Right ventricle myocardium superior (tissue), 1 donor: ENCODE data around the gene MARK1. TPM values are rescaled to one million over a fixed set of nuclear protein-coding genes. Genes with fewer than 3 reads are reported as not detected.

Experiments
- ATAC-seq: fragments of 200-7000 bp; cut with Tn5 transposase; one replicate; pipeline ENCODE4 v1.9.1; 2020; ENCODE audit warnings: mild to moderate bottlenecking; ENCODE audit not compliant: poor library complexity
- DNase-seq: peaks from one replicate; pipeline ENCODE4 v3.0.0-alpha.2; 2020
- intact Hi-C: fragments of 100-400 bp; cut with DNase I; formaldehyde crosslinking; loops from one replicate; pipeline ENCODE4 v1.11.2; 2022
- total RNA-seq: library from RNA; stranded (reverse); fragmentation: NEBNext Ultra II Directional; extraction: Animal tissue kit (Norgen Biotek cat#: 25700); gene quantifications from one replicate; pipeline ENCODE4 v1.2.1, GENCODE V29; 2021
- donor health status: DM: no; HTN: yes; CAD: no; lungs with severe emphysema.

MARK1 gene
- total RNA-seq, 1 donor from 2014 or later, result 13.7 TPM

DNA sequence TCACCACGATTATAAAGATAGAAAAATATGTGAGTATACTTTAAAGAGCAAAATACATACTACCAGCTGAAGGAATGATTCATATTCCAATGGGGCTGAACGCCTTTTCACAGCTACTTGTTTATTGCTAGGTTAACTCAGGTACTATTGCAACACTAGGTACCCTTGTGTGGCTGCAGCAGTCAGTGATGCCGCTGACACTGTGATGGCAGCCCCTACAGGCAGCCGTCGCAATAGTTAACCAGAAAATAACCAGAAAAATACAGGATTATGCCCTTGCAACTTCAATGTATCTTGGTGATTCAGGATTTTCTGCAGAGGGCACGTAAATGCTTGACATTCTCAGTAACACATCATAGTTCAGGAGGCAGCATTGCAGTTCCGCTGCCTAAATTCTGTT lies 1.6 kb upstream of the MARK1 start:
- ATAC-seq, result no peak
- DNase-seq, result no peak
- intact Hi-C loops, result loop anchor here (10.0 kb wide), 1 partner anchor 231 kb away; no protein-coding TSS in a partner anchor

DNA sequence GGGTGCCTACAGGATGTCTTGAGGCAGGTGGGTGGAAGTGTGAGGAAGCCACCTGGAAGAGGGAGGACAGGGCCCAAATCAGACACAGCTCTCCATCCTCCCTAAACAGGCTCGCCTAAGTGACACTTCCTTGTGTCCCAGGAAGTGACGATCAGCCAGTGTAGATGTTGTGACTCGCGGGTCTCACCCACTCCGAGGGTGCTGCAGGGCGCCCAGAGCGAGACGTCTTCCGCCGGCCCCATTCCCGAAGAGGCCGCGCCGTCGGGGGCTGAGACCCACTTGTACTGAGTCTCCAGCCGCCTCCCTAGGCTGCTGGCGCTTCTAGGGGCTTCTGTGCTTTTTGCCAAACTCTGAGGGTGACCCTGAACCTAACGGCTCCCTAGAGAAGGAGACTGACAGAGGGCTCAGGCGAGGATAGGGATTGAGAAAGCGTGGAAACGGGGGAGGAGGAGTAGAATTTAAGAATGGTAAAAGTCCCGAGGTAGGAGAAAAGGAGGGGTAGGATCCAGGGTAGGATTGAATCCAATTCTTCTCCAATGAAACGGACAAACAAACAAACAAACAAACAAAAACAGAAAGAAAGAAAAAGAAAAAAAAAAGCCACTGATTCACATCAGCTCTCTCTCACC lies 543 bp upstream of the MARK1 start:
- intact Hi-C loops, result loop anchor here (10.0 kb wide), 1 partner anchor 233 kb away; no protein-coding TSS in a partner anchor
- DNase-seq (peak; percentile 61), ATAC-seq (peak; percentile 75)

DNA sequence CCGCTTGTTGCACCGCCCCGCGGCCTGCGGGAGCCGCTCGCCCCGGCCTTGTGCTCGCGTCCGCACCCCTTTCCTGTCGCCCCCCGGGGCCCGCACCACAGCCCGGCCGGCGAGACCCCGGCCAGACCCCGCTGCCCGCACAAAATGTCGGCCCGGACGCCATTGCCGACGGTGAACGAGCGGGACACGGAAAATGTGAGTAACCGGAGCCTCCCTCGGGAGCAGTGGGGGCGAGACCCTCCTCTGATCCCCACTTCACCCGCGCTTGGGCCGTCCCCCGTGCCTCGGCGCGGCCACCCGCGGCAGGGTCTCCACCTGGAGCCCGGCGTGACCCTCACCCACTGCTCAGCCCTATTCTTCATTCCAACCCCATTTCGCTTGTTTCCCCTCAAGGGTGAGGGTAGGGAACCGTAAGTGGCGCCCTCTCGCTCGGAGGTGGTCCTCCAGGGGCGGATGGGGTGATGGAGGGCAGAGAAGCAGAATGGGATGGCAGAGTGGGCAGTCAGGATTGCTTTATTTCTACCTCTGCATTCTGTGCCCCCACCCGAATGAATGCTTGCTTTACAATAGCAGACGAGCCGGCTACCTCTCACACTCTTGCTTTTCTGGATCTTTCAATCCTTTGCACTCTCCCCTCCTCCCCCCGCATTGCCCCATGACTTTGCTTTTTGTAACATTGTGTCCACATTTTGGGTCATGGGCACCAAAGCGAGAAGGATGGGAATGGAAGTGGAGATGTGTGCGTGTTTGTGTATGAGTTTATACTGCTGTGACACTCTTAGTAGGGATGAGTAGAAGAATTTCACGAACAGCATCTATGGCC lies 954 bp downstream of the MARK1 start:
- ATAC-seq (peak; percentile 8), DNase-seq (no peak)
- intact Hi-C loops, result loop anchor here (10.0 kb wide), 1 partner anchor 234 kb away; no protein-coding TSS in a partner anchor

DNA sequence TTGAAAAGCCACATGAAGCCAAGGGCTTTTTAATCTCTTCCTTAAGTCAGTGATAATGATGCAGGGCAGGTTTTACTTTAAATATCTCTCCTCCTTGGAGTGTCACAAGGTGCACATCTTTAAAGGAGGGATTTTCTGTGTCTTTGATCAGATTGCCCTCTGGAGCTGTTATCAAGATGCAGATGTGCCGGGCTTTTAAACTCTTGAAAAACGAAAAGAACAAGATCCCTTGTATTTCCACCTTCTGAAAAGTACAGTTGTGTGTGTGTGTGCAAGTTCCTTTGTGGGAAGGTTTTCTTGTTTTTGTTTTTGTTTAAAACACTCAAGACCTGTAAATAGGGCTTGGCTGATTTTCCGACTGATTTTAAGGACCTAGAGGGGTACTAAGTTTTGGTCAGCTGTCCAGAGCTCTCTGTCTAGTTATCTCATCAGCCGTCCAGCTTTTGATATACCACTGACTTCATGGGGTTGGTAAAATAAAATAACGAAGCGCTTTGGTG lies 1.6 kb downstream of the MARK1 start:
- intact Hi-C loops, result loop anchor here (10.0 kb wide), 1 partner anchor 235 kb away; no protein-coding TSS in a partner anchor
- no peak for DNase-seq
- ATAC-seq, result no peak

DNA sequence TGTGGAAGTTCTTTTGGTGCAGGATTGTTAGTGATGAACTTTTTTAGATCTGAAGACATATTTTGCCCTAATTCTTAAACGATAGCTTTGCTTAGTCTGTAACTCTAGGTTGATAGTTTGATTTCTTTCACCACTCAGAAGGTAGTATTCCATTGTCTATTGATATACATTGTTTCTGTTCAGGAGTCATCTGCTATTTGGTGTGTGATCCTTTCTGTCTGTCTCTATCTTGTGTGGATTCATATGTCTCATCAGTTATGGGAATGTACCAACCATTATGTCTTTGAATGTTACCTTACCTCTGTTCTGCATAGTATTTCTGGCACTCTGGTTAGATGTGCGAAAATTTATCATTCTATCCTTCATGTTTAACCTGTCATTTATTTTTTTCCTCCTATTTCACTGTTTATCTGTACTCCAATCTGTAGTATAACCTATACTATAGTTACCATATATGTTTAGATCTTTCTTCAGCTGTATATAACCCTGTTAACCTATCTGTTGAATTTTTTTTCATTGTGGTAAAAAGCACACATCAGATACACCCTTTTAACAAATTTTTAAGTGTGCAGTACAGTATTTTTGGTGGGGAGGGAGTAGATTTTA lies 5.7 kb downstream of the MARK1 start:
- DNase-seq (no peak), ATAC-seq (no peak)
- intact Hi-C loops, result no loop called here

DNA sequence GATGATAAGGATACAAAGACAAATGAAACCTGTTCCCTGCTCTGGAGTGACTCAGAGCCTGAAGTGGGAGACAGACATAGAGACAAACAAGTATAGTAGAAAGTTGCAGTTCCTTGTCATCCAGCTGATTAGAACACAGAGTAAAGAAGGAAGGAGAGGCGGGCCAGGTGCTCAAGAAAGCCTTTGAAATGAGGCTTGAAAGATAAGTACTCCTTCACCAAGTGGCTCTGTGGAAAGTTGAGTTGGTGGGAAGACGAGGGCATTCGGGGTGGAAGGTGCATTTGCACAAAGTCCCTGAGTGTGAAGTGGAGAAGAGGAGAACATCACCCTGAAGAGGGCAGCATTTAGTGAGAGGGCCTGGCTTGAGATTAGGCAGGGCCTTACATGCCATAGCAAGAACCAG lies 17.0 kb downstream of the MARK1 start:
- intact Hi-C loops, result no loop called here

DNA sequence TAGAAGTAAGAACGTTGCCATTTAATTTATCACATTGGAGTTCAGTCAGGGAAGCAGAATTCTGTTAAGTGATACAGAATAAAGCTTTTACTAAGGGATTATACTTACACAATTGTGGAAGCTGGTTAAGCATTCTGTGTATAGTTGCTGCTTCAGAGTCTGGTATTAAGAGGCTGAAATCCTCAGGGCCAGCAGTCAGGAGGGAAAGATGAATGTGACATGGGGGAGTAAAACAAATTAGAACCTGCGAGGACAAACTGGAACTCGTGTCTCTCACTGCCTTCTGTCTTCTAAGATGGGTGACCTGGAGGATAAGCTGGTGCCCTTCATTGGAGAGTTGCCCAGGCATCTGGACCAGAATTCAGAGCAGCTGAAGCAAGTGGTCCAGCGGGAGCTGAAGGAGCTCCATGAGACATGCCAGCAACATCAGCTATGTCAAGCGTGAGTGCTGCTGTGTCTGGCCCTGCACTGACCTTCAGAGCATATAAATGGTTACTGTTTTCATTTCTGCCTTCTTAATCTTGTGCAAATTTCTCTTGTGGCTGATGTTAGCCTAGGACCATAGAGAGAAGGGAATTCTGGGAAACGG lies 23.0 kb downstream of the MARK1 start:
- ATAC-seq, result peak; percentile 36
- DNase-seq, result no peak

More for the DNA sequence above, 17.0 kb downstream of the MARK1 start:
- ATAC-seq, result no peak
- DNase-seq, result no peak

DNA sequence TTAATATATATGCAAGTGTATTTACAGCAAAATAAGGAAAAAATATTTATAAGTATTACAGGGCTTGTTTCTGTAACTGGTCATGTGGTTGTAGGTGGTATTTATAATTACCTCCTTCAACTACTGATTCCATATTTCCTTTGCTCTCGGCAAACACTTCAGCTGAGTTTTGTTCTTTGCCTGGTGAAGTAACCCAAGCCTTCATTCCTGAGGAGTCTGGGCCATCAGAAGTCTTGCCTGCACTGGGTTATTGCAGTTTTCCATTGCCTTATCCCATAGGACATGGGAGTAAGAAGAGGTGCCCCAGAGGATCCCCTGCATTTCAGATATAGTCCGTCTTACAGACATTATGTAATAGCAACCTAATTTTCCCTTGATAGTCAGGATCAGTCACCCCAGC lies 23.8 kb downstream of the MARK1 start:
- no peak for DNase-seq
- intact Hi-C loops, result no loop called here
- no peak for ATAC-seq

More for the DNA sequence above, 23.0 kb downstream of the MARK1 start:
- intact Hi-C loops, result no loop called here

DNA sequence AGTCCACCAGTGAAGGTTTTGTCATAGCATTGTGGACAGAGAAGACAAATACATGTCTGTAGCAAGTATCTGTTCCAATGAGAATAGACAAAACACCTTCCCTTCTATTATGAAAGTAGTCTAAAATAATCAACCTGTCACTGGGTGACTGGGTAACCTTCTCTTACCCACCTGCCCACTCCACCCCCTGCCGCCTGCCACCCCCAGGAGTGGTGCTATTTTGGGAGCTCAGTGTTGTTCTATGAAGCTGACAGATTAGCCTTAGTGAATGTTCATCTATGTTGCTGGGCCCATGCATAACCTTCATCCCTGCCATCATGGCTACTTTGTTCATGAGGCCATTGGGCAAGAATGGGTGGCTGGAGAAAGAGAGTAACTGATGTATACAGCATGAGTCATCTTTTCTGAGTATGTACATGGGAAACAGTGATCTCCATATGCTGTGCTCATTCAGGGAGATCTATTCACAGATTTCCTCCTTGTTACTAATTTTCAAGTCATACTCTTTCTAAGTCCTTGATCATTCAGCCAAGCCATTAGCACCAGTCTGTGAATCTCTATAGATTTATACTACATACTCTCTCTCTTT lies 24.8 kb downstream of the MARK1 start:
- ATAC-seq (peak; percentile 29), DNase-seq (no peak)
- intact Hi-C loops, result no loop called here

DNA sequence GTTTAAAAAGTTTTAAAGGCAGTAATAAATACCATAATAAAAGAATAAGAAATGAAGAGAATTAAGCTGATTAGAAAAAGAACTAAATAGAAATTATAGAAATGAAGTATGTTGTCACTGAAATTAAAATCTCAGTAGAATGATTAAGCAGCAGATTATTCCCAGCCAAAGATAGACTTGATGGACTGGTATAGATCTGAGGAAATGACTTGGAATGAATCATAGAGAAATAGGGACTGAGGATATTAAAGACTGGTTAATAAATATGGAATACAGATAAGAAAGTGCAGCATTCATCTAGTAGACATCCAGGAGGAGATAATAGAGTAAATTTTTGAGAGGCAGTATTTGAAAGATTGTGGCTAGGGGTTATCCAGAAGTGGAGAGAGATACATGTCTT lies 28.7 kb downstream of the MARK1 start:
- DNase-seq (no peak), ATAC-seq (no peak)
- intact Hi-C loops, result no loop called here

DNA sequence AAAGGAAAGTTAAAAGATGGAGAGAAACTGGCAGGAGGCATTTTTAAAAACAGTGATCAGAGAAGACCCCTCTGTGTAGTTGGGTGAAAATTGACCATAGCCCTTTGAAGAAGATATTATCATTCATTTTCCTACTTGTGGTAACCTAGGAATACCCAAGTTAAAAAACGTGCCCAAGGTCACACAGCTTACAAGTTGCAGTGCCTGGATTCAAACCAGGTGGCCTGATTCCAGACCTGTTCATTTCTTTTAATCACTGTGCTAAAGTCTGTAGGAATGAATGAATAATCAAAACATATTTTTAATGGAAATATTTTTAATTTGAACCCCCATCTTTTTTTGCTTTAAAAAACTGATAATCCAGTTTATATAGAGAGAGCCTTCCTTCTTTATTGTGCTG lies 35.6 kb downstream of the MARK1 start:
- intact Hi-C loops, result no loop called here
- ATAC-seq (peak; percentile 70), DNase-seq (no peak)

DNA sequence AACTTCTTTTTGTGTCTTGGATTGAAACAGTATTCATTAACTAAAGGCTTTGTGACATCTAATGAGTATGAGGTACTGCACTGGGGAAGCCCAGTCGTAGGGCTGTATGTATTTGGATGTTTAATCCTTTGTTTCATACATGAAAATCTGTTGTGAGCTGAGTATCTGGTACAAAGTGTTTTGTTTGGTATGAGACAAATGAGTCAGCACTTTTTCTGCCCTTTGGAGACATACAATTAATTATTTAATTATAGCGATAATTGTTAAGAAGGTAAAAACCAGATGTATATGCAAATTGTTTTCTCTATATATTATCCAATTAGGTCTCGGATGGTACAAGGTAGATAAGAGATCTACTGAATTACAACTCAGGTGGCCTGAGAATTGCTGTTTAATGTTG lies 36.3 kb downstream of the MARK1 start:
- ATAC-seq (no peak), DNase-seq (no peak)
- intact Hi-C loops, result no loop called here

DNA sequence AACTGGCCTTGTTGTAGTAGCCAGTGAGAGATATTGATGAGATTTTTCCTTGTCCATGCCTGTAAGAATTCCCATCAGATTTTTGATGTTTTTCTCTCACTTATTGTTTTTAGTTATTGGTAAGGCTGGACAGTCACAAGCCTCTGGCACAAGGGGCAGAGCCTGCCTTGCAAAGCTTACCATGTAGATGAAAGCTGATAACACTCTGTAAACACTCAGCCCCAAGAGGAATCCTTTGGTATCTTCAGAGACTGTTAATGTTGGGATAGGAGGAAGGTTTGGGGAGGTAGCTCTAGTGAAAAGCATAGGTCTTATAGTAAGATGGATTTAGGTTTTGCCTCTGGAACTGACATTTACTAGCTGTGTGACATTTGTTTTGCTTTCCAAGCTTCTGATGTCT lies 37.7 kb downstream of the MARK1 start:
- DNase-seq (no peak), ATAC-seq (no peak)
- intact Hi-C loops, result no loop called here

DNA sequence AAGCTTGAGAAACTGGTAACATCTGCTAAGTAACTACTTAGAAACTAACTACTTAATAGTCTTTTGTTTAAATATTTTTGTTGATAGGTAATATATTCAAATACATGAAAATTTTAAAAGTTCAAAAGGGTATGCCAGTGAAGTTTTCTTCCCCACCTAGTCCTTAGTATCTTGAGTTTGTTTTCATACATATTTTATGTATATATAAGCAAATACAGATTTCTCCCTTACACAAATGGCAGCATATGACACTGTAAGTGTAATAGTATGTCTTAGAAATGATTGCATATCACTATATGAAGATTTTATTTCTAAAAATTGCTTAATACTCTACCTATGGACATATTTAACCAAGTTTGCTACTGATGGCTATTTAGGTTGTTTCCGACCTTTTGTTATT lies 38.9 kb downstream of the MARK1 start:
- DNase-seq, result no peak
- intact Hi-C loops, result no loop called here
- ATAC-seq, result no peak

DNA sequence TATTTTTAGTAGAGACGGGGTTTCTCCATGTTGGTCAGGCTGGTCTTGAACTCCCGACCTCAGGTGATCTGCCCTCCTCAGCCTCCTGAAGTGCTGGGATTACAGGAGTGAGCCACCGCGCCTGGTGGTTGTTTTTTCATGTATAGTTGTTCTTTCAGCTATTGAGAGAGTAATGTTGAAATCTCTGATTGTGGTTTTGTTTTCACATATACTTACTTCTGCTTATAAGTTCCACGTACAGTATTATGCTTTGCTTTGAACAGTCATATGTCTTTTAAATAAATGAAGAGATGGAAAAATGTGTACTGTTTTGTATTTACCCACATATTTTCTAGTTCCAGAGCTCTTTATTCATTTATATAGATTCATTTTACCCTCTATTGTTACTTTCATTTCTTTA lies 44.5 kb downstream of the MARK1 start:
- intact Hi-C loops, result no loop called here
- ATAC-seq, result no peak
- DNase-seq, result no peak

DNA sequence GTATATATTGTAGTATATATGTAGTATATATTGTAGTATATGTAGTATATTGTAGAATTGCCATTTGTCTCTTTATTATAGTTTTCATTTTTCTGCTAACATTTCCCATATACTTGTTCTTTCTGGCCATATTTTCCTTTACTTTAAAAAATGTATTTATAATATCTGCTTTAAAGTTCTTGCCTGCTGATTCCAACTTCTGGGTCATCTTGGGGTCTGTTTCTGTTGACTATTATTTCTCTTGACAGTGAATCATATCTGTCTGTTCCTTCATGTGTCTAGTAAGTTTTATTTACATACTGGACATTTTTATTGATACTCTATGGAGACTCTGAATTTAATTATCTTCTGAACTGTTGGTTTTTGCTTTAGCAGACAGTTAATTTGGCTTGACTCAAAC lies 45.9 kb downstream of the MARK1 start:
- ATAC-seq (no peak), DNase-seq (no peak)
- intact Hi-C loops, result no loop called here

DNA sequence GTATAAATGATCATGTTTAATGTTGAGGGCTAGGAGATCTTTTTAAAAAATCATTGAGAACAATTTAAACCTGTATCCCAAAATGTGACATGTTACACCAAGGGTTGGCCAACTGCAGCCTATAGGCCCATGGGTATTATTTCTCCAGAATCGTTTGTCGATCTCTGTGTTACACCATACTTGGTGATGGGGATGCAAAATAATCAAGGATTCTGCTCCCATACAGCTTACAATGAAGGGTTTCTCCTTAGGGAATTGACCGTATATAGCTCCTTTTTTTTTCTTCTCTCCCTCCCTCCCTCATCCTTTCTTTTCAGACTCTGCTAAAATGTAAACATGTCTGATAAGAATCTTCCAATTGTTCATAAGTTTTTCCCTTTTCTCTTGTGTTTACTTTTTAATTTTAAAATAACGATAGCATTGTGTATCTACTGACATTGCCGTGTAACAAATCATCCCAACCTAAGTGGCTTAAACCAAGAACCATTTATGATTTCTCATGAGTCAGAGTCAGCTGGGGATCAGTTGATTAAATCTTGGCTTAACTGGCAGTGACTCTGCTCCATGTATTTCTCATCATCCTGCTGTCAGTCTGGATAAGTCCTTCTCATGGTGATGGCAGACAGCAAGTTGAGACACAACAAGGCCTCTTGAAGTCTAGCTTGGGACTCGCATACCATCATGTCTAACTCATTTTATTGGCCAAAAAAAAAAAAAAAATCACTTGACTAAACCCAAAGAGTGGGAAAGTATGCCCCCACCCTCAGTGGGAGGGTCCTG lies 48.0 kb downstream of the MARK1 start:
- DNase-seq (no peak), ATAC-seq (no peak)
- intact Hi-C loops, result no loop called here

DNA sequence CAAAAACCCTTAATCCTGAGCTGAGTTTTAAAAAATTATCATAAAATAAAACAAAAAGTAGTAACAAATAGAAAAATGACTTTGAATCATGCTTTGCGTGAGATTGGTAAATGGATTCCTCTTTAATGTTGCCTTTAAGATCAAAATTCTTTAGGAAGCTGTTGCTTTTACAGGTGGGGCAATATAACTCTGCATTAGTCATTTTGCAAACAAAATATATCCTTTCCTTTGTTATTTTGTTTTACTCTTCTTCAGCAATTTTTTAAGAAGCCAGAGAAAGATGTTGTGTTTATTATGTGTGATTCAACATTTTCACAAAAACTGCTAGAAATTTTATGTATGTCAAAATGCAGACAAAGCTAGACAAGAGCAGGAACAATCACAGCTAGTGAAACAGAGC lies 50.0 kb downstream of the MARK1 start:
- intact Hi-C loops, result no loop called here
- ATAC-seq (no peak), DNase-seq (no peak)
